AG08395 (cell line): ENCODE data around the gene UNC13B.

ENCODE experiments used
- DNase-seq: peaks from one replicate; pipeline ENCODE4 v3.0.0; 2012; ENCODE audit warnings: mixed read lengths, low spot score

The UNC13B gene

DNA sequence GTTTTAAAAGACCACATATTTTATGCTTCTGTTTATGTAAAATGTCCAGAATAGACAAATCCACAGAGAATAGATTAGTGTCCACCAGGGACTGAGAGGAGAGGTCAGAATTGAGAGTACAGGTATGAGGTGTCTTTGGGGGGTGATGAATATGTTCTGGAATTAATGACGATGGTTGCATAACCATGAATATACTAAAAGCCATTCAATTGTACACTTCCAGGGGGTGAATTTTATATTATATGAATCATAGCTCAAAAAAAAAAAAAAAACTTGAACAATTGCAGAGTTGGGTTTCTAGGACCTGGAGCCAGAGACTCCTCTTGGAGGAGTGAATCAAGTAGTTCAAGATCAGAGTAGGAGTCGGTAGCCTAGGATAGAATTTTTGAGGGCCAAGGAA, 270.3 kb downstream of the UNC13B start:
- no peak for DNase-seq

GRCh38 chr9:35436933-35437332, 275.1 kb downstream of the UNC13B start:
- DNase-seq = no peak

- no peak for DNase-seq
Measured at GRCh38 chr9:35446012-35446411, 284.2 kb downstream of the UNC13B start.

- DNase-seq = no peak
Measured at GRCh38 chr9:35448496-35448895, 286.7 kb downstream of the UNC13B start.

DNA sequence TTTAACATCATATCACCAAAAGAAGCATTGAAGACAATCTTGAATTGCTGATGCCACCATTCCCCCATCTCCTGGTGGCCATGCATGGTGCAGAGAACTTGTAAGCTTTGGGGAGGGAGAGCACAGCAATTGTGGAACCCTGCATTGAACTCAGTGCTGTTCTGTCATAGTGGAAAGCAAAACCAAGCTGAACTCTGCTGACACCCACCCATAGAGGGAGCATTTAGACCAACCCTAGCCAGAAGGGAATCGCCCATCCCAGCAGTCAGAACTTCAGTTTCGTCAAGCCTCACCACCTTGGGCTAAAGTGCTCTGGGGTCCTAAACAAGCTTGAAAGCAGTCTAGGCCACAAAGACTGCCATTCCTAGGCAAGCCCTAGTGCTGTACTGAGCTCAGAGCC, 290.7 kb downstream of the UNC13B start:
- DNase-seq = no peak

DNA sequence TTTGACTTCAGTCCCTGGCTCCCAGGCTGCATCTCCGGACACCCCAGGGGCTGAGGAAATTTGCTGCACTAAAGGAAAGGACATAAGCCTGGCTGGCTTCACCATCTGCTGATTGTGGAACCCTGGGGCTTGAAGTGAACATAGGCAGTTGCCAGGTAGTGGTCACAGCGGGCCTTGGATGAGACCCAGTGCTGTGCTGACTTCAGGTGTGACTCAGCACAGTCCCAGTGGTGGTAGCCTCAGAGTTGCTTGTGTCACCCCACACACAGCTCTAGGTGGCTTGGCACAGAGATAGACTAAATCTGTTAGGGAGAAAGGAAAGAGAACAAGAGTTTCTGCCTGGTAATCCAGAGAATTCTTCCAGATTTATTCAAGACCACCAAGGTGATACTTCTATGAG, 292.0 kb downstream of the UNC13B start:
- DNase-seq = no peak
